ENCODE measurements around the gene PRKAG3.

PRKAG3 gene

DNA sequence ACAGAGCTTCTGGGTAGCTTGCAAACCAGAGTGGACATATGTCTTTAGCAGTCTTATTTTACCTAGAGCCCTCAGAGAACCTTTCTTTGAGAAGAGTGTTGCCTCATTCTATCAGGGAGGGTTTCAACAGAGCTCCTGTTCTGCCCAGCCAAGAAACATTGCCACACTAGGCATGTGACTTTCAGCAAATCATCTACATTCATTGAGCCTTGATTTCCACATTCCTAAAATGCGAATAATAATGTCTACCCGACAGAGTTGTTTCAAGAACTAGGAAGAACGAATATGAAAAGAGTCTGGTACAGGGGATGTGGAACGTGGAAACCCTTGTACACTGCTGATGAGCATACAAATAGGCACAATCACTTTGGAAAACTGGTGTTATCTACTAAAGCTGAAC is 7.8 kb upstream of the PRKAG3 start:
- no peak for DNase-seq (ENCODE audit: low spot score)

GRCh38 chr2:218837495-218837894 is 5.9 kb upstream of the PRKAG3 start:
- no peak for DNase-seq (ENCODE audit: low spot score)

DNA sequence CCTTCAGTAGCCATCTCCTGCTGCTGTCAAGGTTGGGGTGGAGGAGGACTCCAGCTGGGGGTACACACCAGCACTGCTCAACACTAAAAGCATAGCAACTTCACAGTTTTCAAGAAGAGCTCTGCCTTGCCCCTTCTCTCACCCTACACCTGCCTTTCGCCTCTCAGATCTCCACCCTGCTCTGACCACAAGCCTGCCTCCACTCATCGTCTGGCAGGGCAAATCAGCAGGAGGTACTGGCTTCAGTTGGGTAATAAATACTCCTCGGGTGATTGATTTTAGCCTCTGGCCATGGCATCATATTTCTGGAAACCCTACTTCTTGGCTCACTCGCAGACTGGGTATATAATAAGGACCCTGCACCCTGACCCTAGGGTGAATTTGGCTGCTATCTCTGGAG is 3.1 kb upstream of the PRKAG3 start:
- DNase-seq (ENCODE audit: low spot score): no peak

GRCh38 chr2:218833023-218833609 is 1.5 kb upstream of the PRKAG3 start:
- no peak for DNase-seq (ENCODE audit: low spot score)

GRCh38 chr2:218832520-218832919 is 917 bp upstream of the PRKAG3 start:
- no peak for DNase-seq (ENCODE audit: low spot score)

DNA sequence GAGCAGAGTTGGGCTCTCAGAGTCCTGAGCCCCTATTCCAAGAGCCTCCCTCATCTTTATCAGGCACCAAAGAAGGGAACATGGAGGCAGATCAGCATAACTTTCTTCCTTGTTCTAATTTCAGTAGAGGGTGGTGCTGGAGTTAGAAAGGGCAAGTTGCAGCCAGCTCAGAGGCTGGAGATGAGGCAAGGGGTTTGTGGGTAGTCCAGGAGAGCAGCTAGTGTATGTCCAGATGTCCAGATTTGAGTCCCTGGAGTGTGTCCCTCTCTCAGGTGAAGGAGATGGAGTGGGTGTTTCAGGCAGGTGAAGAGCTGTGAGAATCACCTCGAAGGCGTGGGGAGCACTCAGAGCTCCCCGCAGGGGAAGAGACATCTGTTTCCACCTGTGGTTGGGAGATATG is 478 bp upstream of the PRKAG3 start:
- no peak for DNase-seq (ENCODE audit: low spot score)

DNA sequence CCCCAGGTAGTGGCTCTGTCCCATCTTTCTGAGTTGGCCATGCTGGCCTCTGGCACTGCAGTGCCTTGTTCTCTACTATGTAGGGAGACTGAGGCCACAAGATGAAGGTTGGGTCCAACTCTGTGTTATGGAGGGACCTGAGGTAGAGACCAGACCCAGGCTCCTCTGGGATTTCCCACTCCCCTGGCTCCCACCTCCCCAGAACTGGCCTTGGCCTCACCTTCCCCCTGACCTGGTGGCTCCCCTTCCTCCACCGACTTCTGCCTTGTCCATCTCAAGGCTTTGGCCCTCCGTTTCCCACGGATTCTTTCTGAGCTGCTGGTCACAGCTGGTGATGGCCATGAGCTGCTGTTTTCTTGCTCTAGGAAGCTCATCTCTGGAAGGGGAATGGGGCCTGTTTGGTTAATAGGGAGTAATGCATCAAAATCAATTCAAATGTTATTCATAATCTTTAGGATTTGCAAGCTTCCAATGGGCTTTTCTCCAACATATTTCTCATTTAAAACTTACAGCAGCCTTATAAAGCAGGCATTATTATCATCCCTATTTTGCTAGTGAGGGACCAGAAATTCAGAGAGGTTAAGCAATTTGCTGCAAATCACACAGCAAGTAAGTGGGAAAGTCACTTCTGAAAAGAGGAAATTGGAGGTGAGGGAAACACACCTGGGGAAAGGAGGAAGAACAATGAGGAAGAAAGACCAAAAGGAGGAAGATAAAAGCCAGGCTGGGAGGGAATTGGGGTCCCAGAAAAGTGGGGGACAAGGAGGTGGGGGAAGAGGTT is 887 bp downstream of the PRKAG3 start:
- DNase-seq (ENCODE audit: low spot score): no peak

DNA sequence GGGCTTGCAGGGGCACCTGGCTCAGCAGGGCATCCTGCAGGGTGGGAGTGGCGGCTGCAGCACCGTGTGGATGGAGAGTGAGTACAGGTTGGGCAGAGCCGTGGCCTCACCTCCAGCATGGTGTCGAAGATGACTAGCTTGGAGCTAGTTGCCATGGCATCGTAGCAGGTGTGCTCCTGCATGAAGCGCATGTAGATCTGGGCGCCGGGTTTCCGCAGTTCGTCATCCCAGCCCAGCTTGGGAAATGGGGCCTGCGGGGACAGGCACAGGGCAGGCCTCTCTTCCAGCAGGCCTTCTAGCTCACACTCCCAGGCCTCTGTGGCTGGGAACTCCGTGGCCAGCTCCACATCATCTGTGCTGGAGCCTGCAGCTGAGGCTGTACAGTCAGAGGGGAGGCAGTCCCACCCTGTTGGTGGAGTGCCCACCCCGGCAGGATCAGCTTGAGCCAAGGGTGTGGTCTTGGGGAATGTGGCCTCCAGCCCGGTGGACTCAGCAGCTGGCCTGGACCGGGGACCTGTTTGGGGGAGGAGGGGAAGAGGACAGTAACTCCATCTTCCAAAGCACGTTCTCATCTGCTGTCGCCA is 1.6 kb downstream of the PRKAG3 start:
- DNase-seq (ENCODE audit: low spot score): no peak

GRCh38 chr2:218828477-218828778 is 3.2 kb downstream of the PRKAG3 start:
- no peak for DNase-seq (ENCODE audit: low spot score)

GRCh38 chr2:218827701-218828476 is 3.7 kb downstream of the PRKAG3 start:
- DNase-seq (ENCODE audit: low spot score): no peak

DNA sequence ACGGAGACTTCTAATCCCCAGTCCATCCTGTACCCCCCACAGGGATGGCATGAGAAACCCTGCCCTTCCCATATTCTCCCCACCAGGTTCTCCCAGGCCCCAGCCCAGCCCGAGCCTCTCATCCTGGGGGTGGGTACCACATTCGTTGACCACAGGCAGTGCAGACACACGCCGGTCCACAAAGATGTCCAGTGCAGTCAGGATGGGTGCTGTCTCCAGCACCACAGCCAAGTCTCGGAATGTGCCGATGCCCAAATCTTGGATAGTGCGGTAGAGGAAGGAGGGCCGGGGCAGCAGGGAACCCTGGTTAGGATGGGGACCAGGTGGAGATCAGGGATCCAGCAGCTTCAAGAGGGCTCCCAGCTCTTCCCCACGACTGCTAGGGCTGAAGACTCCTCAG is 4.8 kb downstream of the PRKAG3 start:
- no peak for DNase-seq (ENCODE audit: low spot score)

DNA sequence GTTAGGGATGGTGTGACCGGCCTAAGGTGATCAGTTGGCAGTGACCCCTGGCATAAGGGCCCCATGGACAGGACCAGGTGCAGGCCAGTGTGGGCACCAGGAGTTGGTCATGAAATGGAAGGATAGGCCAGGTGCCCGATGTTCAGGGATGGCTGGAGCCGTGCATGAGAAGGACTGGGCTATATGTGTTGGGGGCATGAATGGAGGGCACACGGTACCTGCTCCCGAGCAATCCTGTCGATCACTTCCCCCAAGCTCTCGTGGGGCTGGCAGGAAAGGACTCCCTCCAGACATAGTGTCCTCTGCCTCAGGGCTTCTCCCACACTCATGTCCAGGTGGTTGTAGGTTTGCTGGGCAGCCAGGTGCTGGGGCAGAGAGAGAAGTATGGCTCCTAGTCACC is 7.6 kb downstream of the PRKAG3 start:
- DNase-seq (ENCODE audit: low spot score): no peak

DNA sequence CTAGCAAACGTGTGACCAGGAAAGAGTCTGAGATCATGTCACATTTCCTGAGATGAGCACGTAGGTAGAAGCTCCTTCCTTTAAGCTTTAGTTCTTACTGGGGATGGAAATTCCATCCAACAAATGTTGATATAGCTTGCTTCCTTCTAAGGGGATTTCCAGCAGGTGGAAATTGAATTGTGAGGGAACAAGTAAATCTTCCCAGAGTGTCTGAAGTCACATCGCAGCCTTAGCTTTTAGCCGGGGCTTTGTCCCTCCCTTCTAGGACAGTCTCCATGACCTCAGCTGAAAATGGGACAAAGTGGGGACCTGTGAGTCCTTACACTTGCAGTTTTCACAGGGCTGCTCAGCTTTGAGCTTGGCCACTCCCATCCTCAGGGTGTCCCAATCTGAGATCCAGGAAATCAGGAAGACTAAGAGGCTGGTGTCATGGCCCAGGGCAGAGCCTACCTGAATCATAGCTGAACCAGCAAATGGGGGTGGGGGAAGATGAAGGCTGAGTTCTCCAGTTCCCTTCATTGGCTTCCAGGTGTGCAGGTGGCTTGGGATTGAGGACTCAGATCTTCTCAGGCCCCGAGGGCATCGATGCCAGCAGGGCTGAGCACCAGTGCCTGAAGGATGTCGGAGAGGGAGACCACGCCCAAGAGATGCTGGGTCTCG is 8.3 kb downstream of the PRKAG3 start:
- DNase-seq (ENCODE audit: low spot score): no peak

GRCh38 chr2:218822622-218823021 is 9.0 kb downstream of the PRKAG3 start:
- DNase-seq (ENCODE audit: low spot score): no peak

- DNase-seq (ENCODE audit: low spot score): no peak
These were observed 9.9 kb downstream of the PRKAG3 start for GRCh38 chr2:218821605-218822211.

- no peak for DNase-seq (ENCODE audit: low spot score)
These were observed 10.7 kb downstream of the PRKAG3 start for GRCh38 chr2:218820746-218821369.

DNA sequence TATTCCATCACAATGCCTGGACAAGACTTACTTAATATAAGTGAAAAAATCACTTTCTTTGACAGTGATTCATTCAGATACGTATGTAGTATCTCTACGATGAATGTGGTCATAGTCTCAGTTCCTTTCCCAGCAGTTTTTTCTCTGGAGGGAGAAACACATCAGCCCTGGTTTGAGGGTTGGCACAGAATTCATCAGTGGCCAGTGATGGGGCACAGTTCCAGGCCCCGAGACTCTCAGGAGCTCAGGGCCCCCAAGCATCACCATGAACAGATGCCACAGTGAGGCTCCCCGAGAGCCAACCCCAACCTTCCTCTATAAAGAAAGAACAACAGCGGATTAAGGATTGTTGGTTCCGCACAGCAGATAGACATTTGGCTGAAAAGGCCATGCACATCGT is 12.5 kb downstream of the PRKAG3 start:
- no peak for DNase-seq (ENCODE audit: low spot score)

DNA sequence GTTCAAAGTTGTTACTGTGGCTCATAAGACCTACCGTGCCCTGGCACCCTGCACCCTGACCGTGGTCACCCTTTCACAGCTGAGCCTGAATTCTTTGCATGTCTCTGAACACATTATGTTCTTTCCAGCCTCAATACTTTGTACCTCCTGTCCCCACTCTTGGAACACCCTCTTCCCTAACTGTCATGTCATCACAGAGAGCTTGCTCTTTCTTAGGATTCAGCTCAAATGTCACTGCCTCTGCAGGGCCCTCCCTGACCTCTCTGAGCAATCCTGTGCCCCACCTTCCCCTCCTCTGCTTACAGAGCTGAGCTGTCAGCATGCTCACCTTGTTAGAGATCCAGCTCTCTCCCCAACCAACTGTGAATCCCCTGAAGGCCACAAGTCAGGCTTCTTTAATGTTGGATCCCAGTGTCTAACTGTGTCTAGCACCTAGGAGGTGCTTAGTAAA is 15.0 kb downstream of the PRKAG3 start:
- no peak for DNase-seq (ENCODE audit: low spot score)

GRCh38 chr2:218815649-218816048 is 16.0 kb downstream of the PRKAG3 start:
- no peak for DNase-seq (ENCODE audit: low spot score)

- DNase-seq (ENCODE audit: low spot score): no peak
These were observed 16.4 kb downstream of the PRKAG3 start for GRCh38 chr2:218815244-218815637.

GRCh38 chr2:218814540-218815243 is 16.9 kb downstream of the PRKAG3 start:
- DNase-seq (ENCODE audit: low spot score): no peak

All from globus pallidus (tissue), 1 donor.